Jurkat, Clone E6-1 (cell line): ENCODE measurements around the gene NKD1. TPM values are rescaled to one million over a fixed set of nuclear protein-coding genes. Genes with fewer than 3 reads are reported as not detected.
"Not testable (repeated sequence)": the region's sequence is repeated elsewhere in the genome, so short reads cannot be mapped to it uniquely, and the experiment has no call there.

Experiments used
- DNase-seq: peaks from one replicate; pipeline ENCODE4 v3.0.0-alpha.2; 2011; ENCODE audit warnings: low read depth, low spot score
- H3K4me3 ChIP-seq: 2 replicates; pipeline ENCODE4 v1.5.1; 2011; ENCODE audit warnings: mild to moderate bottlenecking, low read length, control low read depth, moderate library complexity
- polyA plus RNA-seq: library from polyadenylated mRNA; unstranded; fragments of >200 nt; gene quantifications from one replicate; pipeline ENCODE4 v1.2.1, GENCODE V29; 2012; ENCODE audit warnings: missing spikeins; ENCODE audit not compliant: insufficient read length, insufficient read depth

Gene NKD1, protein sequence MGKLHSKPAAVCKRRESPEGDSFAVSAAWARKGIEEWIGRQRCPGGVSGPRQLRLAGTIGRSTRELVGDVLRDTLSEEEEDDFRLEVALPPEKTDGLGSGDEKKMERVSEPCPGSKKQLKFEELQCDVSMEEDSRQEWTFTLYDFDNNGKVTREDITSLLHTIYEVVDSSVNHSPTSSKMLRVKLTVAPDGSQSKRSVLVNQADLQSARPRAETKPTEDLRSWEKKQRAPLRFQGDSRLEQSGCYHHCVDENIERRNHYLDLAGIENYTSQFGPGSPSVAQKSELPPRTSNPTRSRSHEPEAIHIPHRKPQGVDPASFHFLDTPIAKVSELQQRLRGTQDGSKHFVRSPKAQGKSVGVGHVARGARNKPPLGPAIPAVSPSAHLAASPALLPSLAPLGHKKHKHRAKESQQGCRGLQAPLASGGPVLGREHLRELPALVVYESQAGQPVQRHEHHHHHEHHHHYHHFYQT
- not detected for polyA plus RNA-seq

DNA sequence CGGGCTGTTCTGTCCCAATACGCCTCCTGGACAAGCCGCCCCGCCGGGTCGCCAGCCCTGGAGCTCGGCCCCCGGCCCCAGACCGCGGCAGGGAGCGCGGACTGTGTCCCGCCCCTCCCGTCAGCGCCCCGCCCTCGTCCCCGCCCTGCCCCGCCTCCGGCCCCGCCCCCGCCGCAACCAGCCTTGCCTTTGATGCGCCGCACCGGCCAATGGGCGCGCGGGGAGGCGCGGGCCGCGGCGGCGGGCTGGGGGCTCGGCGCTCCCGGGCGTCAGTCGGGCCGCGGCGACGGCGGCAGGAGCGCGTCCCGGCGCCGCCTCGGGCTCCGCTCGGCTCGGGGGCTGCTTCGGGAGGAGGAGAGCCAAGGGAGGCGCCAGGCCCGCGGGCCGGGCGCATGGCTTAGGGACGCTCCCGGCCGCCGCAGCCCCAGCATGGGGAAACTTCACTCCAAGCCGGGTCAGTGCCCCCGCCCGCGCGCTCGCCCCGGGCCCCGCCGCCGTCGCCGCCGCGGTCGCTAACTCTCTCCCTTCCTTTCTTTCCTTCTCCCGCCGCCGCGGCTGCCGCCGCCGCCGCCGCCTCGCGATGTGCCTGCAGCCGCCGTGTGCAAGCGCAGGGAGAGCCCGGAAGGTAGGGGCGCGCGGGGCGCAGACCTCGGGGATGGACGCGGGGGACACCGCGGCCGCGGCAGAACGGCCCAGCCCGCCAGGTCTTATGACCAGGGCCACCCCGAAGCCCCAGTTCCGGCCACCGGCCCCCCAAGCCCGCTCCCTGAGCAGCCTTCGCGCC lies at the start of gene NKD1:
Gene NKD1, plus strand, starts transcription at position 272 of the 784 bp plus-strand sequence. Its CDS starts 158 bp downstream, at position 430.
- H3K4me3 ChIP-seq = peak within 1 kb of the TSS; percentile 36
- DNase-seq = no peak

DNA sequence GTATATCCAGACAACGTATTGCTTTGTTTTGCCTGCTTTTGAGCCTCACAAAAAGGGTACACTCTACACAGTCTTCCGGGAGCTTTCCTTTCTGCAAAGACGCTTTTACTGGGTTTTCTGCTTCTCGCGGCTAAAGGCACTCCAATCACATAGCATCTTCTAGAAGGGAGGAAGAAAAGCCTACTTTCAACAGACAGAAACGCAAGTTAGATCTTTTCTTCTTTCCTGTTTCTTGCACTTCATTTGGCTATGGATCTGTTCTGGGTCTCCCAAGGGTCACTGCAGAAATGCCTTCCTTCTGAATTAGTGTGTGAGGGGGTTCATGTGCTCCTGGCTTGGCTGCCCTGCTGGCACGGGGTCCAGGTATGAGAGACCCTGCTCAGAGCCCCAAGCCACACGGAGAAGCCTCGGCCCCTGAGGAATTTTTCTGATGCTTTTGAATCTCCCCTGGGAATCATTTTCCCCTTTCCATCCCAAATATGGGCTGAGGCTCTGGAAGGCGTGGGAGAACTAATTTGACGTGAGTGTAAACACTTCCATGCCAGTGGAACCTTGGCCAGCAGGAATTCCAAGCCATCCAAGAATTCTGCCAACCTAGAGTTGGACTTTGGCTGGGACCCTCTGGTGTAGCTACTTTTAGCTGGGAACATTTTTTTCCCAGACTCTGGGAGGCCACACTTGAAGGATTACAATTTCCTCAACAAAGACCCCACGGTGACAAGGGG lies 49.6 kb upstream of the NKD1 start:
- no peak for DNase-seq
- no peak overlapping the region for H3K4me3 ChIP-seq

DNA sequence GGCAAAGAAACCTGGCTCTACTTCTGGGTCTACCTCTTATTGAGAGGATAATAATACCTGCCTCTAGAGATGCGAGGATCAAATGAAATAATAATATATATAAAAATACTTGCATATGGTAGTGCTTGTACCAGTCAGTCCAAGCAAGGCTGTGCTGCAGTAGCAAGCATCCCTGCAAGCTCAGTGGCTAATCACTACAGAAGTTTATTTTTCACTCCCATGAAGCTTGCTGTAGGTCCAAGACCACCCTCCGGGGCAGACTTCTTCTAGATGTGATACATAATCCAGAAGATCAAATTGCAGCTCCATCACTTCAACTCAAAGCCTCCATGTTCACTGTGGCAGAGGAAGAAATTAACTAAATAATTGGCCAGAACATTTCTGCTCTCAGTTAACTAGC lies 48.9 kb upstream of the NKD1 start:
- DNase-seq = no peak

DNA sequence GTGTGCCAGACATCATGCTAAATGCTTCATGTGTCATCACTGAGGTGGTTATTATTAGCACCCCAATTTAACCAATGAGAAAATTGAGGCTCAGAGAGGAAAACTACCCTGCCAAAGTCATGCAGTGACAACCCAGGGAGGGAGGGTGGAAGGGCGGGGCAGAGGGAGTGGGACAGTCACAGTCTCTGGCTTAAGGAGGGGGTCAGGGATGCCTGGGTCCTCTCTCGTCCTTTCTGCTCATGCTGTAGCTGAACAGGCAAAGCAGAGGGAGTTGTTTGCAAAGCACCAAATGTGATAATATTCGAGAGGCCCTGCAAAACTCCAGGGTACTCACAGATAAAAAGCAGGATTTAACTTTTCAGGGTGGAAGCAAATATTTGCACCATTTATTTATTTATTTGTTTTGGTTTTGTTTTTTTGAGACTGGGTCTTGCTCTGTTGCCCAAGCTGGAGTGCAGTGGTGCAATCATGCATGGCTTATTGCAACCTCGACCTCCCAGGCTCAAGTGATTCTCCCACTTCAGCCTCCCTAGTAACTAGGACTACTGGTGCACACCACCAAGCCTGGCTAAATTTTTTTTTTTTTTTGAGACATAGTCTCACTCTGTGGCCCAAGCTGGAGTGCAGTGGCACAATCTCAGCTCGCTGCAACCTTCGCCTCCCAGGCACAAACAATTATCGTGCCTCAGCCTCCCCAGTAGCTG lies 47.9 kb upstream of the NKD1 start:
- H3K4me3 ChIP-seq = no peak overlapping the region
- no peak for DNase-seq

More for the DNA sequence above, 48.9 kb upstream of the NKD1 start:
- no peak overlapping the region for H3K4me3 ChIP-seq

DNA sequence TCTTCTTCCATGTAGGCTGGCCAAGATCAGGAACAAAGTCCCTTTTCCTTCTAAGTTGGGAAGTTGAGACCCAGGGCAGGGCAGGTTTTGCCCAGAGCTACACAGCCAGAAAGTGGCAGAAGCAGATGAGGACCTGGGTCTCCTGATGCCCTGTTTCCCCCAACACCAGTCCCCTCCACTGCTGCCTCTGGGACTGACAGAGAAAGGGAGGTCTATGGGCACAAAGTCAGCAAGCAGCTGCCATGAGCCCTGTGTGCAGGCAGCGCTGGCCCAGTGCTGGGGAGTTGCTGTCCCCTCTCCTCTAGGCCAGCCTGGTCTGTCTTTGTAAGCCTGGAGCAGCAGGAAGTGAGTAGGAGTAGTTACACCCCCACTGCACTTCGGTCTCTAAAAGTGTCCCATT lies 46.9 kb upstream of the NKD1 start:
- no peak for DNase-seq
- no peak overlapping the region for H3K4me3 ChIP-seq

DNA sequence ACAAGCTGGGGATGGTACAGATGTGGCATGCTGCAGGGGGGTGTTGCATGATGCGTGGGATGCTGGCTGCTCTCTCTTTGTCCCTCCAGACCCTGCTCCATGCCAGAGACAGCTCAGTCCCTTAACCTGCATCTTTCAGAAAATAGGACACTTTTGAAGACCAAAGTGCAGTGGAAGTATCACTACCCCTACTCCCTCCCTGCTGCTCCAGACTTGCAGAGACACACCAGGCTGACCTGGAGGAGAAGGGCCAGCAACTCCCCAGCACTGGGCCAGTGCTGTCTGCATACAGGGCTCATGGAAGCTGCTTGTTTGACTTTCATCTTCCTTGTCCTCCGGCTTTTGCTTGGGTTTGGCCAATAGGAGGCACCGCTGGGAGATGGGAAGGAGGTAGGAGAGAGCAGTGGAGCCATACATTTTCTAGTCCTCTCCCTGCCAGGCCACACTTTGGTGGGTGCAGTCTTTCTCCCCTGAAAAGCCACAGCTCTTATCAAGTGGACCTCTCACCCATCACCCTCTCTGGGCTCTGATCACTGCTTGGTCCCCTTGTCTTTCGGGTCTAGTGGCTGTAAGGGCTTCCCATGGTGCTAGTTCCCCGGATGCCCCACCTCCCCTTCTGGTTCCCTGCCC lies 46.1 kb upstream of the NKD1 start:
- H3K4me3 ChIP-seq = no peak overlapping the region
- no peak for DNase-seq

DNA sequence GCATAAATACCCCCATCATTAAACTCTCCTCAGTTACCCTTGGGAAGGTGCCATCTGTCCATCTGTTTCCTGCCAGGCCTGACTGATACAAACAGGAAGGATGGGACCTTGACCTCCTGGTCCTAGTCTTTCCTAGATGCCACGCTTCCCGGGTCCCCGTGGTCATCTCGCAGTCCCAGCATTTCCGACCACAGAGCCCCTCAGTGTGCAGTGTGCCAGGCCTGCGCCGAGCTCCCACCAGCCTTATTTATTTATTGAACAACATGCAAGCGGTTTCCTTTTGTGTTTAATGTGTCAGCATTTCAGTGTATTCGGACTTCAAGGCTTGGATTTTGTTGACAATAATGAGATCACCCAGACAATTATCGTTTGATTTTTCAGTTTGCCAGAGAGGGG lies 45.6 kb upstream of the NKD1 start:
- no peak for DNase-seq

DNA sequence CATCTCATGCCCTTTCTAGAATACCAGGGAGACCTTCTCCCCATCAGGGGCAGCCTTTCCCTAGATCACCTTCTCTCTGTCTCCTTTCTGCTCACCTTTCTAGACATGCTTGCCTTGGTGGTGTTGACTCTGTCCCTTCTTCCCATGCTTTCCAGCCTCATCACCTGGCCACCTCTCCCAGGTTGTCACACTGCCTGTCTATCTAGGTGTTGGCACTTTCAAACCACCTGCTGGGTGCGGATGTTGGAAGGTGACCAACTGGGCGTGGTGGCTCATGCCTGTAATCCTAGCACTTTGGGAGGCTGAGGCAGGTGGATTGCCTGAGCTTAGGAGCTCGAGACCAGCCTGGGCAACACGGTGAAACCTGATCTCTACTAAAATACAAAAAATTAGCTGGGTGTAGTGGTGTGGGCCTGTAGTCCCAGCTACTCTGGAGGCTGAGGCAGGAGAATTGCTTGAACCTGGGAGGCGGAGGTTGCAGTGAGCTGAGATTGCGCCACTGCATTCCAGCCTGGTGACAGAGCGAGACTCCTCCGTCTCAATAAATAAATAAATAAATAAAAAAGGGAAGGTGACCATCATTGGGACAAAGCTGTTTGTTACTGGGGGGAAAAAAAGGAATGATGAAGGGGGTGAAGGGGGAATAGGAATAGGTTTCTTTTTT lies 44.2 kb upstream of the NKD1 start:
- DNase-seq, H3K4me3 ChIP-seq: not testable (repeated sequence)

More for the DNA sequence above, 45.6 kb upstream of the NKD1 start:
- no peak overlapping the region for H3K4me3 ChIP-seq

DNA sequence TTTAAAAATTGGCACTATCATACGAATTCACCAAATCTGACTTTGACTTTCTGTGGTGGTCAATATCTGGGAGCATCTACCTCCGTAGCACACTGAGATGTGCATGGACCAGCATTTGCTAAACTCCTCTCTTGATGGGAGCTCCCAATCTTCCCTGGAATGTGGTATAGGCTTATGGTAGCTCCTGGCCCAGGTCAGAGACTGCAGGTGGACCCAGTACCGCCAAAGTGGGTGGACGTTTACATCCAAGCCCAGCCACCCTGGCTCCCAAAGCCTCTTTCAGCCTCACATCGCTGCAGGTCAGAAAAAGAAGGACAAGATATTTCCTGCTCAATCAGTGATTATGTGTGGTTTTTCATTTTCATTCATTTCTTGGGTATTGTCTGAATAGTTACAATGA lies 43.1 kb upstream of the NKD1 start:
- no peak for DNase-seq
- no peak overlapping the region for H3K4me3 ChIP-seq

DNA sequence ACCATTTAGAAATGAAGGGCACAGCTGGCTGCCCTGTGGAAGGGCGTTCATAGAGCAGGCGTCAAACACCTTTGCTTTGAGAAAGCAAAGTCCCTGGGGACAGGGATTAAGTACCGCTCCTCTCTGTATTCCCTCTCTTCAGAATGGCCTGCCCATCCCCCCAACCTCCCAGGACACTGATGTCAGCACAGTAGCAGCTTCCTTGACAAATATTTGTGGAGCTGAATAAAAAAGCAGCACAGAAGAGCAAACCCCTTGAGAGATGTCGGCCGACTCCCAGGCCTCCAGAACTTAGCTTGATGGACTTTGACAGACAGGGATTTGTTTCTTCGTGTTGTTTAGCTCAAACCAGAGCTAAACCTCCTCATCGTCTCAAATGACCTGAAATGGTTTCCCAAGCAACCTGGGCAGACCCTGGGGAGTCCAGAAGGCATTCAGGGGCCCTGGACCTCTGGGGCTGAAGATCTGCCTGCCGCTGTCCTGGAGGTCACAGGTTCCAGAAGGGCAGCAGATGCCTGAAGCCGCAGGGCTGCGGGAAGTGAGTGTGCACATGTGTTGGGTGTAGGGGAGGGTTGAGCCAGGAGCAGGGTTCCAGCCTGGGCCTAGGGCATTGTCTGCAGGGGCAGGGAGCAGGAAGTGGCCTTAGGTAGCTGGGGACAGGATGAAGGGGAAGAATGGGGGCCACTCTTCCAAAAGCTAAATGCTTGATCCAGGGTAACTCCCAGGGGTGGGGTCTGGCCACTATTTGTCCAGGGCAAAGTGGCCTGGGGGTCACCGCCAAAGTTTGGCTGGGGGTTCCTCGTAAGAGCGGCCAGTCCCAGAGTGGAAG lies 42.3 kb upstream of the NKD1 start:
- no peak overlapping the region for H3K4me3 ChIP-seq
- no peak for DNase-seq

DNA sequence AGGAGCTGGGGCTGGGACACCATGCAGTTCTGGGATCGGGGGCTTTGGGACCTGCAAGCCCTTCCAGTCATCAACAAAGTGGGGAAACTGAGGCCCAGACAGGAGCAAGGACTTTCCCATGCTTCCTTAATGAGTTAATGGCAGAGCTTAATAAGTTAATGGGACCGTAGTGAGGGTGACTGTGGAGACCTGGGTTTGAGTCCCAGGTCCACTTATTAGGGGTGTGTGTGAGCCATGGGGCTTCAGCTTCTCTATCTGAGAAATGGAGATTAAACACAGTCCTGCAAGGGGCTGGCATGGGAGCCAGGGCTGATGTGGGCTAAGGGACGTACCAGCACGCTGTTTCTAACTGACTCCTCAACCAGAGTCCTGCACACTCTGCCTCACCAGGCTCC lies 41.7 kb upstream of the NKD1 start:
- DNase-seq = no peak
- no peak overlapping the region for H3K4me3 ChIP-seq

DNA sequence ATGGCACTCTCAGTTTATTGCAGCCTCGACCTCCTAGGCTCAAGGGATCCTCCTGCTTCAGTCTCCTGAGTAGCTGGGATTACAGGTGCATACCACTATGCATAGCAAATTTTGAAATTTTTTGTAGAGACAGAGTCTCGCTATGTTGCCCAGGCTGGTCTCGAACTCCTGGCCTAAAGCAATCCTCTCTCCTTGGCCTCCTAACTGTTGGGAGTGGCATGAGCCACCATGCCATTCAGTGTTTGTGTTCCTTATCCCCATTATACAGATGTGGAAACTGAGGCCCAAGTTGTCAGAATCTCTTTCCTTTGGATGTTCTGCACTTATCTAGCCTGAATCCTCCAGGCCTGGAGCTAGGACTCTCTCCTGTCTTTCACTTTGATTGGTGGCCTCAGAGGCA lies 40.8 kb upstream of the NKD1 start:
- no peak overlapping the region for H3K4me3 ChIP-seq
- DNase-seq = no peak

DNA sequence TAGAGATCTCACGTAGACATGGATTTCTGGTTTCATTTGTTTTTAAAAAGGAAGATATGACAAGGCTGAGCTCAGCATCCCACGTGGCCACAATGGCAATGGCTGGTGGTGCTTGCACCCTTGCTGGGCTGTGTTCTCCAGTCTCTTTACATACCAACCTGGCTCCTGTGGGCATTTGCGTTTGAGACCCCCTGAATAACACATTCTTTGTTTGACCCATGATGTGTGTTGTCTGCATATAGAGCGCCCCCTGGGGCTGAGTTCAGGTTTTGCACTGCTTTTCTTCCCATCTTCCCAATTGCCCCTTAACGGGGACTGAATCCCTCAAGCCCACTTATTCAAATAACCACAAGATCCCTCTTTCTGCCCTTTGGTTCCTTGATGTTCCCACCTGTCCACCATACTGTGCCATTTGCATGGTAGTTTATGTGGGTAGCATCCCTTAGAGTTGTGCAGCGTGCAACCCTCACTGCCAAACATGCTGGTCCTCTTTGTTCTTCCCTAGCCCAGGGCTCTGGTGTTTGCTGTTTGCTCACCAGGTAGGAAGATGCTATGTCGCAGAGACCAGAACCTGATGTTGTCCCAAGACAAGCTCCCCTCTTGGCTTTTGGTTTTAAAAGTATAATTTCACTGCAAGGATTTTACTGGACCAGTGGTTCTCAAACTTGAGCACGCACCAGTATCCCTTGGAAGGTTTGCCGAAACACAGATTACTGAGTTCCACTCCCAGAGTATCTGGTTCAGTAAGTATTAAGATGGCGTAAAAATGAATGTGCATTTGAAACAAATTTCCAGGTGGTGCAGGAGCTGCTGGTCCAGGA lies 38.5 kb upstream of the NKD1 start:
- DNase-seq = peak; percentile 23
- H3K4me3 ChIP-seq = no peak overlapping the region

DNA sequence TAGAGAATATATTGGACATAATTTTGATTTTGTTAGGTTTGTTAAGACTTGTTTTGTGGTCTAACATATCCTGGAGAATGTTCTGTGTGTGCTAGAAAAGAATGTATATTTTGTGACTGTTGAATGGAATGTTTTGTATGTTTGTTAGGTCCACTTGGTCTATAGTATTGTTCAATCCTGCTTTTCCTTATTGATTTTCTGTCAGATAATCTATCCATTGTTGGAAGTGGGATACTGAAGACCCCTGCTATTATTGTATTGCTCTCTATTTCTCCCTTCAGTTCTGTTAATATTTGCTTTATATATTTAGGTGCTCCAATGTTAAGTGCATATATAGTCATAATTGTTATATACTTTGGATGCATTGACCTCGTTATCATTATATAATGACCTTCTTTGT lies 33.0 kb upstream of the NKD1 start:
- DNase-seq = no peak
- H3K4me3 ChIP-seq = no peak overlapping the region

DNA sequence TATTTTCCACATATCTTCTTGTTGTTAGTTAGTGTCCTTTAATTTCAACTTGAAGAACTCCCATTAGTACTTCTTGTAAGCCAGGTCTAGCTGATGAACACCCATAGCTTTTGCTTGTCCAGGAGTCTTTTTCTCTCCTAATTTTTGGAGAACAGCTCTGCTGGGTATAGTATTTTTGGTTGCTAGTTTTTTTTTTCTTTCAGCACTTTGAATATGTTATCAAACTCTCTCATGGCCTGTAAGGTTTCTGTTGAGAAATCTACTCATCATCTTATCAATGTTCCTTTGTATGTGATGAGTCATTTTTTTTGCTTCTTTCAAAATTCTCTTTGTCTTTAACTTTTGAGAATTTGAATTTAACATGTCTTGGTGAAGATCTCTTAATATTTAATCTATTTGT lies 31.8 kb upstream of the NKD1 start:
- no peak for DNase-seq
- H3K4me3 ChIP-seq = no peak overlapping the region

DNA sequence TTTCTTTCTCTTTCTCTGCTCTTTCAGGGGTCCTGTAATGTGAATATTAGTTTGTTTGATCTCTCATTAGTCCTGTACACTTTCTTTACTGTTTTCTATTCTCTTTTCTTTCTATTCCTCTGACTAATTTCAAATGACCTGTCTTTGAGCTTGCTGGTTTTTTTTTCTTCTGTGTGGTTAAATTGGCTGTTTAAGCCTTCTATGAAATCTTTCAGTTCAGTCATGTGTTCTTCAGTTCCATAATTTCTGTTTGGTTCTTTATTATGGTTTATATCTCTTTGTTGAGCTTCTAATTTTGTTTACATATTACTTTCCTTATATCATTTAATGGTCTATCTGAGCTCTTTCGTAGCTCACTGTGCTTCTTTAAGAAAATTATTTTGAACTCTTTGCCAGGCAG lies 31.3 kb upstream of the NKD1 start:
- DNase-seq = no peak

More for the DNA sequence above, 31.3 kb upstream of the NKD1 start:
- H3K4me3 ChIP-seq = no peak overlapping the region
